ENCODE data around the gene PLA2G2A.

DNA sequence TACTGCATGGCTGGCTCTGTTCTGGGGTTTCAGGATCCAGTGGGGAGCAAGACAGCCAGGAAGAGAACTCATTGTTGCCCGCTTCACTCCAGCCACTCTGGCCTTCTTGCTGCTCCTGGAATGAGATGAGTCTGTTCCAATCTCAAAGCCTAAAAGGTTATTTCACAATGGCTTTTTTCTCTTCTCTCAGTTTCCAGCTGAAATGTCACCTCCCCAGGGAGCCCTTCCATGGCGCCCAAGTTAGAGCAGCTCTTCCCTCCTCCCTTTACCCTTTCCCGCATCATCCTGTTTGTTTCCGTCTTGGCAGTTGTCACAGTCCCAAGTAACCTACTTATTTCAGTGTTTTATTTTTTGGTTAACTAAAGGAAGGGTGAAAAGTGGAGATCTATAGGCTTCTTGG, 15.8 kb downstream of the PLA2G2A start:
- TF ChIP-seq, protein P1, sequence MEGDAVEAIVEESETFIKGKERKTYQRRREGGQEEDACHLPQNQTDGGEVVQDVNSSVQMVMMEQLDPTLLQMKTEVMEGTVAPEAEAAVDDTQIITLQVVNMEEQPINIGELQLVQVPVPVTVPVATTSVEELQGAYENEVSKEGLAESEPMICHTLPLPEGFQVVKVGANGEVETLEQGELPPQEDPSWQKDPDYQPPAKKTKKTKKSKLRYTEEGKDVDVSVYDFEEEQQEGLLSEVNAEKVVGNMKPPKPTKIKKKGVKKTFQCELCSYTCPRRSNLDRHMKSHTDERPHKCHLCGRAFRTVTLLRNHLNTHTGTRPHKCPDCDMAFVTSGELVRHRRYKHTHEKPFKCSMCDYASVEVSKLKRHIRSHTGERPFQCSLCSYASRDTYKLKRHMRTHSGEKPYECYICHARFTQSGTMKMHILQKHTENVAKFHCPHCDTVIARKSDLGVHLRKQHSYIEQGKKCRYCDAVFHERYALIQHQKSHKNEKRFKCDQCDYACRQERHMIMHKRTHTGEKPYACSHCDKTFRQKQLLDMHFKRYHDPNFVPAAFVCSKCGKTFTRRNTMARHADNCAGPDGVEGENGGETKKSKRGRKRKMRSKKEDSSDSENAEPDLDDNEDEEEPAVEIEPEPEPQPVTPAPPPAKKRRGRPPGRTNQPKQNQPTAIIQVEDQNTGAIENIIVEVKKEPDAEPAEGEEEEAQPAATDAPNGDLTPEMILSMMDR (optimal IDR thresholded peaks at IDR 0.05 in 1 of 3, IDR thresholded peaks at IDR 0.05 in 1 of 3, conservative IDR thresholded peaks at IDR 0.05 in 1 of 3; ENCODE audit: extremely low read depth in 1 of 3, insufficient read depth in 2 of 3, low read length in 3 of 3): no peak
- no peak for TF ChIP-seq EZH2 (IDR thresholded peaks at IDR 0.05; ENCODE audit: low read length)
